Lower leg skin (tissue), 4 donors: Measurements from ENCODE around the gene PTGDR2. TPM values are rescaled to one million over a fixed set of nuclear protein-coding genes. Genes with fewer than 3 reads are reported as not detected.
"Not testable (repeated sequence)": the region's sequence is repeated elsewhere in the genome, so short reads cannot be mapped to it uniquely, and the experiment has no call there.

Experiments used
- DNase-seq, 2 donors: peaks; one replicate each; pipeline ENCODE4 v3.0.0-alpha.2; 2019; ENCODE audit warnings: low spot score in 2 of 2
- H3K4me3 ChIP-seq: fragments of 200-600 bp; sonication (generic); 2 replicates; pipeline ENCODE4 v1.5.1; 2017; ENCODE audit warnings: mild to moderate bottlenecking, low read depth; ENCODE audit not compliant: poor library complexity, severe bottlenecking
- CTCF ChIP-seq, 3 donors: fragments of 450-650 bp; IDR thresholded peaks; one replicate each; pipeline ENCODE4 v1.5.1; 2016; ENCODE audit warnings: antibody characterized with exemption in 3 of 3, mild to moderate bottlenecking in 3 of 3, moderate library complexity in 2 of 3
- POLR2A ChIP-seq, 2 donors: fragments of 450-650 bp; IDR thresholded peaks; one replicate each; pipeline ENCODE4 v1.6.1; 2016 to 2017; ENCODE audit warnings: antibody characterized with exemption in 2 of 2, mild to moderate bottlenecking in 1 of 2, moderate library complexity in 1 of 2
- WGBS, 2 donors: methylation state at CpG; one replicate each; pipeline ENCODE4 v1.1.5; 2018; 5-methylcytosine and 5-hydroxymethylcytosine counted together
- intact Hi-C: fragments of 100-400 bp; cut with DNase I; formaldehyde crosslinking; loops from one replicate; pipeline ENCODE4 v1.15.0; 2023; ENCODE audit warnings: low total_unique reads
- total RNA-seq, 4 donors: library from RNA; depleted of rRNA; stranded (reverse); fragments of >200 nt; gene quantifications; one replicate each; pipeline ENCODE4 v1.1.0, GENCODE V29; 2016

The PTGDR2 gene
- total RNA-seq, 4 donors from 2014 or later = 0.13 to 0.64 (median 0.32) TPM

GRCh38 chr11:60825118-60825517 is 30.6 kb downstream of the PTGDR2 start:
- WGBS, 2 donors = 73 to 86% methylated on average over 5 of the region's 5 CpGs
- intact Hi-C loops = loop anchor here (10.0 kb wide), 1 partner anchor 360 kb away; no protein-coding TSS in a partner anchor
- H3K4me3 ChIP-seq = no peak overlapping the region
- TF ChIP-seq CTCF (IDR thresholded peaks at IDR 0.05) (no peak), POLR2A (IDR thresholded peaks at IDR 0.05) (no peak)
- no peak for DNase-seq

GRCh38 chr11:60823745-60824306 is 31.9 kb downstream of the PTGDR2 start:
- intact Hi-C loops = loop anchor here (10.0 kb wide), 1 partner anchor 361 kb away; no protein-coding TSS in a partner anchor
- 95% methylated on average over 5 of the region's 5 CpGs for WGBS, 2 donors

GRCh38 chr11:60821827-60822599 is 33.7 kb downstream of the PTGDR2 start:
- DNase-seq = no peak
- intact Hi-C loops = loop anchor here (10.0 kb wide), 1 partner anchor 363 kb away; no protein-coding TSS in a partner anchor
- H3K4me3 ChIP-seq = no peak overlapping the region
- 45 to 66% methylated on average over 10 to 14 of the region's 15 CpGs for WGBS, 2 donors
- TF ChIP-seq CTCF (IDR thresholded peaks at IDR 0.05) (no peak), POLR2A (IDR thresholded peaks at IDR 0.05) (no peak)

More at GRCh38 chr11:60823745-60824306, 31.9 kb downstream of the PTGDR2 start:
- DNase-seq, H3K4me3 ChIP-seq: not testable (repeated sequence)

- TF ChIP-seq POLR2A (IDR thresholded peaks at IDR 0.05) (no peak), CTCF (IDR thresholded peaks at IDR 0.05) (no peak)
- DNase-seq = no peak
- intact Hi-C loops = no loop called here
- H3K4me3 ChIP-seq = no peak overlapping the region
- WGBS, 2 donors = 74 to 76% methylated on average over 4 of the region's 4 CpGs
These were observed 37.7 kb downstream of the PTGDR2 start for GRCh38 chr11:60818057-60818456.

GRCh38 chr11:60816590-60817157 is 39.1 kb downstream of the PTGDR2 start:
- DNase-seq = no peak
- WGBS, 2 donors = 94% methylated on average over 2 of the region's 2 CpGs
- TF ChIP-seq POLR2A (IDR thresholded peaks at IDR 0.05) (no peak), CTCF (IDR thresholded peaks at IDR 0.05) (no peak)
- no peak overlapping the region for H3K4me3 ChIP-seq
- intact Hi-C loops = no loop called here

GRCh38 chr11:60814112-60814511 is 41.6 kb downstream of the PTGDR2 start:
- intact Hi-C loops = no loop called here
- no peak overlapping the region for H3K4me3 ChIP-seq
- TF ChIP-seq CTCF (IDR thresholded peaks at IDR 0.05) (no peak), POLR2A (IDR thresholded peaks at IDR 0.05) (no peak)
- no peak for DNase-seq
- 83 to 90% methylated on average over 2 of the region's 2 CpGs for WGBS, 2 donors
